Measurements from ENCODE around the gene WNT3.
"Not testable (repeated sequence)": the region's sequence is repeated elsewhere in the genome, so short reads cannot be mapped to it uniquely, and the experiment has no call there.

Gene WNT3

DNA sequence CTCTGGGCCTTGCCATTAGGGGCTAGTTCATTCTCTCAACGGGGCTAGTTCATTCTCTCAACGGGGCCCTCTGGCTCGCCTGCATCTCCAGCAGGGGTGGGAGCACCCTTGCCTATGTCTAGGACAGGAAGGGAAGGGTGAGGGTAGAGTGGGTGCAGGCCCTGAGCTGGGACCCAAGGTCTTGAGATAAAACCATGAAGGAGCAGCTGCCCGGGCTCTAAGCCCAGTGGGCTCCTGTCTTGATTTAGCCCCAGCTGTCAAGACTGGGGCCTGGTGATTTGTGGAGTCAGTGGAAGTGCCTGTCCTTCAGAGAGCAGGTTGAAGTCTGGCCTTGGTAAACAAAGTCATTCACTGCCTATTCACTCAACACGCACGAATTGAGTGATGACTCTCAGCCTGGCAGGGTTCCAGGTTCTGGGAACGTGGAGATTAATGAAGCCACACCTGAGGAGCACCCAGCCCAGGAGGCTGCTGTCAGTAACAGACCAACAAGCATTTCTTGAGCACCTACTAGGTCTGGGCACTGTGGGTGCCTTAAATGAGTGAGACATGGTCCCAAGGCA lies 35.4 kb downstream of the WNT3 start:
- DNase-seq (ENCODE audit: low read depth, low spot score): no peak

DNA sequence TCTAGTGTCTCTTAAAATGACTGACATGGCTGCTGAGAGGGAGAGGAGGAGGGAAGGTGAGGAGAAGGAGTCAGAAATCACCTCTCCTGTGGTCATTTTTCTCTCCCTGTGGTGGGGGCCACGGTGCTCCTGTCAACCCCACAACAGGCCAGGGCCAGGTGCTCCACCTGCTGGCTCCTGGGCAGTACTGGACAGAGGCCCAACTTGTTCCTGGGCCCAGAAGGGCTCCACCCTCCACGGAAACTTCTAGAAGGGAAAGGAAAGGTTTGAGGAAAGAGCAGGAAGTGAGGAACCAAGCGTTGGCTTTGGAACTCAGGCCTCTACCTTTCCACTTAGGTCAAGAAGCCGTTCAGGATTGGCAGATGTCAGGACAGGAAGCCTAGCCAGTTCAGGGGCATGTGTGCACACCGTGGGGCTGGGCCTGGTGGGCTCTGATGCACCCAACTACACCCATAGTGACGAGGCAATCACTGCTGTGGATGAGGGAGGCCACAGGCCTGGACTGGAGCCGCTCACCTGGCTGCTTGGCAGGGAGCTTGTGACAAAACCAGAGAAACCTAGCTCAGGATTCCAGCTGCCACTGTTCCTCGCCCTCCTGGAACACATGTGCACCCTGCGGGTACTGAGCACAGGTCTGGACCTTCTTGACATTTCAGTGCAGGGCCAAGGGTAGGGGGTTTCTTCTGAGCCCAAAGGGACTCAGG lies 36.1 kb downstream of the WNT3 start:
- no peak for DNase-seq (ENCODE audit: low read depth, low spot score)

DNA sequence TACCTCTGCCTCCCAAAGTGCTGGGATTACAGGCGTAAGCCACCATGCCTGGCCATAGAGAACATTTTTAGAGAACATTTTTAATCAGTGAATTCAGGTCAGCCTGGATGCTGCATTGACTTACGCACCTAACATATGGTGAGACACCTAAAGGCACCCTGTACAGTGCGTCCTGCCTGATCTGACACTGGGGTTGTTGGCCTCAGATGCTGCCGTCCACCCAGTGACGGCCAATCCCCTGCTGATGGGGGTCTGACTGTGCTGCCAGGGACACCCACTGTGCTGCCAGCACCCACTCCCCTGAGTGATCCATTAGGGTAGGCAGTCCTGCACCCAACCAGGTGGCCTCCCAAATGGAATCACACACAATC lies 38.5 kb downstream of the WNT3 start:
- DNase-seq (ENCODE audit: low read depth, low spot score): no peak

DNA sequence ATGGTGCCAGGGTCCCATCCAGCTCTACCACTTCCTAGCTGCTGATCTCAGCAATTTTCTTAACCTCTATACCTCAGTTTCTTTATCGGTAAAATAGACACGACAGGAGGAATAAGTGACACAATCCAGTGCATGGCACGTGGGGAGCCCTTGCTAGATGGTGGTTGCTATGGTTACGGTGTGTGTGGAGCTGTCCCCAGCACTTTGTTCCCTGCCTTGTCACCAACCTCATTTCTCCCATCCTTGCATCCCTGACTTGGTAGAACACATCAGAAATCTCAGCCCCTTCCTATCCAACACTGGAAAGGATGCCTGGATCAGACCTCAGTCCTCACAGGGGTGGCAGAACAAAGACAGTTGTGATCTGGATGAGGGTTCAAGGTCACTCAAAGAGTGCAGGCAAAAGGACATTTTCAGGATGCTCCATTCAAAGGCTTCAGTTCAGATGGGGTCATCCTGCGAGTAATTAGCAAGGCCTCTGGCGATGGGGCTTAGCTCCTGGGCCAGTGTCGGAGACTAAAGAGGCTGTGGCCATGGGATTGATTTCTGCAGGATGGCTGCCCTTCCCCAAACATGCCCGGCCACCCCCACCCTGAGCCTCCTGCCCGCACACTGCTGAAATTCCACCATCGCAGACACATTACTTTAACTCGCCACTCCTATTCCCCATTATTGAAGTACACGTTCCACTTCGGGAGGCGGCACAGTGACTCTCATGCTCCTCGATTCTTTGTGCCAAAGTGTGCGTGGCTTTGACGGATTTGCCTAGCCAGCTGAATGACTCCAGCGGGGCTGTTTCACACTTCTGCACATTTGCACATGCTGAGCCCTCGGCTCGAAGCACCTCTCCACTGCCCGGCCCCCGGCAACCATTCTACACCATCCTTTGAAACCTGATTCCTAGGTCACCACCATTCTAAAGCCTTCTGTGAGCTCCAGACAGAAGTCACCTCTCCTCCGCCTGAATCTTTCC lies 40.3 kb downstream of the WNT3 start:
- no peak for DNase-seq (ENCODE audit: low read depth, low spot score)

DNA sequence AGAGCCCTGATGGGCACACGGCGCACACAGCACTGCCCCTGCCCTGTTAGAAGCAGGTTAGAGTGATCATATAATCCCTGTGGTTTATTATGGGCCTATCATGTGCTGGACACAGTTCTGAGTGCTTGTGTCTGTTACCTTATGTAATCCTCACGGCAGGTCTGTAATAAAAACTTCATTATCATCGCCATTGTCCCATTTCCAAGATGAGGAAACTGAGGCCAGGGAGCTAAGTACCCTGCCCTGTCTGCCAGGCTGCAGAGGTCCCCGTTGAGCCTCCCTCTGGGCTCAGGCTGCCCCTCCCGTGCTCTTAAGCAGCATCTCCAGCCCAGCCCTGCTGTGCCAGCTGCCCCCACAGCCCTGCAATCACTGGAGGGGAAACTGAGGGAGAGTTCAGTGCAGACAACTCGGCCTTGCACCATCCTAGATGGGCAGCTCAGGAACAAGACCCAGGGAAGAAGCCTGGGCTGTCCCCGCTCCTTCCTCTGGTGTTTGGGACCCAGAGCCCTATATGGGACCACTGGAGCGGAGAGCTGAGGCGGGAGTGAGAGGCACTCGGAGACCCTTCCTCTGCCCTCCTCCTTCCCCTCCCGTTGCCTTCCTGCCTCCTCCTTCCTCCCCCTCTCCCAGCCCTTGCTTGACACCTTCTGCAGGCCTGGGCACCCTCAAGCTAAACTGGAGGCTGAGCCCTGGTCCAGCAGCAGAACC lies 42.0 kb downstream of the WNT3 start:
- no peak for DNase-seq (ENCODE audit: low read depth, low spot score)

DNA sequence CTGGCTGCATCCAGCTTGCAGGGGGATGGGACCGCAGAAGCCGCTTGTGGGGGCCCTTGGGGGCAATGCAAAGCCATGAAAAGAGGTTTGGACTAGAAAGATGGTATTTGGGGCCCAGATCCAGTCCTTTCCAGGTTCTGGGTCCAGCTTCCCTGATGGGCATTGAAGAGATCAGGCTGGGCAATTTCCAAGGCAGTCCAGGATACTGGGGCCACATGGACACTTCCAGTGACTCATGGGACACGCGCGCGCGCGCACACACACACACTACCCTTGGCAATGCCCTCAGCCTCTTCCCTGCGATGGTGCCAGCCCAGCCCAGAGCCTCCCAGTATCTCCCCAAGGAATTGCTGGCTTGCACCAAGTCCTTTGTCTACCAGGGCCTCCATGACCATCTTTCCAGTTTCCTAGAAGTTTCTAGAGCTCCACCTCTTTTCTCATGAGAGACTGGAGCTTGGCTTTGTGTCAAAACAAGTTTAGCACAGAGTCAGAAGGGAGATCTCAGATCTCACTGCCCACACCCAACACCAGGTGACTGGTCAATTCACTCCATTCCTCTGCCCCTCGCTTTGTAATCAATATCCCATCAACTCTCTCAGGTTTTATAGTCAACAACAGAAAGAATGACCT lies 44.3 kb downstream of the WNT3 start:
- DNase-seq (ENCODE audit: low read depth, low spot score): no peak

DNA sequence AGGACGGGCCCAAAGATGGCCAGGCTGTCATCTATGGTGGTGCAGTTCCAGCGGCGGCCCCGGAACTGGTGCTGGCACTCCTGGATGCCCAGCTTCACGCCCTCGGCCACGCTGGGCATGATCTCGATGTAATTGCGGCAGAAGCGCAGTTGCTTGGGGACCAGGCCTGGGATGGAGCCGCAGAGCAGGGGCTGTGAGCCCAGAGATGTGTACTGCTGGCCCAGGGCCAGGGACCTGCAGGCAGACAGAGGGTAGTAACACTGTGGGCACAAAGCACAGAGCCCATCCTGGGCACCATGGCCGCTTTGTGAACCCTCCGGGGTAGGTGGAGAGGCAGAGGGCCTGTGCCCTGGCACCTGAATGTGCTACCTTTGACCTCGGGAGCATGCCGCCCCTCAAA lies 44.8 kb downstream of the WNT3 start:
- DNase-seq (ENCODE audit: low read depth, low spot score): no peak

DNA sequence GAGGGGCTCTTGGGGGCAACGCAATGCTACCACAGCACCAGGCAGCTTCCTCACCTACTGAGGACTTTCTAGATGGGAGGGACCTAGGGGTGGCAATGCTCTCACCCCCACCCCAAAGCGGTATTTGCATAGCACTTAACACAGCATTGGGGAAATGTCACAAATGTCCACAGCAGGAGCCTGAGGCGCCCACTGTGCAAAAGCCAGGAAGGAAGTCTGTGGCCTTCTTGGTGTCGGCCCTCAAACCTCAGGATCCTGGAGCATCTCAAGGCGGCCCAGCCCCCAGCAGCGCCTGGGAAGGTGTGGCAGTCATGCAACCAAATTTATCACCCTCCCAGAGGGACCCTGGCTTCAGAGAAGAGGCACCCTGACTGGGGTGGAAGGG lies 45.3 kb downstream of the WNT3 start:
- no peak for DNase-seq (ENCODE audit: low read depth, low spot score)

DNA sequence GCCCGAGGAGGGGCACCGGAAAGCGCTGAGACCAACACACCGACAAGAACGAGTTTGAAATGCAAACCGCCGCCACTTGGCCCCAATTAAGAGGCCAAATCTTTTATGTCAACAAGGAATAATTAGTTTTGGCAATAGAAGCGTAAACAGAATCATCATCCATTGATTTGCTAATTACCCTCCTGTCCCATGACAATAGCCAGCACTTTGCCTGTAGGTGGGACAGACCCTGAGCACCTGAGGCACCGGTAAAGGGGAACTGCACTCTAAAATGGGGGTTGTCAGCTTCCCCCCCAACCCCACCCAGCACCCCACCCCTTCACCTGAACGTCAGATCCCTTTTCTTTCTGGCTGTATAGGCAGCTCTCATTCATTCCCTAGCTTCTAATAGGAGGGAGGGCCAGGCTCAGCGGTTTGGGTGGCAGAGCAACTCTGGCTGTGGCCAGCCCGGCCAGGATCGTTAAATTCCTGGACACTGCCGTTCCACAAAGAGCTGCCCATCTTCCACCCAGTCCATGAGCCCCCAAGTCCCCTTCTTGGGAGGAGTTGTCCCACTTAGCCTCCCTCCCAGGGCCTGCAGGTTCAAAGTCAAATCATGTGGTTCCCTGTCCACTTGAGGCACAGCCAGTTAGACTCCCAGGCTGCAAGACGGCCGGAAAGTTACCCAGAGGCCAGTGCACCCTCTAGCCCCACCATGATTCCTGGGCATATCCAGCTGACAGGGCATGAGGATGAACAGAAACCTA lies 45.8 kb downstream of the WNT3 start:
- DNase-seq (ENCODE audit: low read depth, low spot score): peak; percentile 94

DNA sequence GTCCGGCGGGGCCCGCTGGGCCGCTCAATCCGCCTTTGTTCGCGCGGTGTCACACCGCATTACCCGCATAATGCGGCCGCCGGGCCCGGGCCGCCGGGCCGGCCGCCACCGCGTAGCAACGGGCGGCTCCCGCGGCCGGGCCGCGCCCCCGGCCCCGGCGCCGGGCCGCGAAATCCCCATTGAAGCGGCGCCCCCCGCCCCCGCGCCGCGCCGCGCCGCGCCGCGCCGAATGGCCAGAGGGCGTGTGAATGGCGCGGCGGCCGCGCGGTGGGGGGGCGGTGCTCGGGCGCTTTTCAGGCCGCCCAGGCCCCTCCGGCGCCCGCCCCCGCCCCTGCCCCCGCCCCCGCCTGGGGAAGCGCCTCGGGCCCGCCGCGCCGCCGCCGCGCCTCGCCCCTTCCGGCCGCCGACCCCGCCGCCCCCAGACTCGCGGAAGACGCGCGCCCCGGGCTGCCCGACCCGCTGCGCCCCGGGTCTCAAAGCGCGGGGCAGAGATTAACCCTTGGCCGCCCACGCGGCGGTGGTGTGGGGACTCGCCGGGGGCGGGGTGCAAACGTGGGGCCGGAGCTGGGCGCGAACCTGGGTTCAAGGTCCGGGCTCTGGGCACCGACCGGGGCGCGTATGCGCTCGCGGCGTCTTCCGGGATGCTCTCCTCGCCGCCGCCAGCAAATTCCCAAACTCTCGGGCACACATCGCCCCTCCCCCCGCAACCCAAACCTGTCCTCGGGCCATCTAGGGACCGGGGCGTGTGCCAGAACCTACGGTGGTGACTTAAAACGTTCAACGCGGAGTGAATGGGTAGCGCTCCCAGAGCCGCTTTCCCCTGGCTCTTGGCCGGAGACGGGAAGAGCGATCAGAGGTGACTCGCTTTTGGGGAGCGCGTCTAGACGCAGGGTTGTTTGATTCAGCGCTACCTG lies 46.7 kb downstream of the WNT3 start:
- no peak for DNase-seq (ENCODE audit: low read depth, low spot score)

DNA sequence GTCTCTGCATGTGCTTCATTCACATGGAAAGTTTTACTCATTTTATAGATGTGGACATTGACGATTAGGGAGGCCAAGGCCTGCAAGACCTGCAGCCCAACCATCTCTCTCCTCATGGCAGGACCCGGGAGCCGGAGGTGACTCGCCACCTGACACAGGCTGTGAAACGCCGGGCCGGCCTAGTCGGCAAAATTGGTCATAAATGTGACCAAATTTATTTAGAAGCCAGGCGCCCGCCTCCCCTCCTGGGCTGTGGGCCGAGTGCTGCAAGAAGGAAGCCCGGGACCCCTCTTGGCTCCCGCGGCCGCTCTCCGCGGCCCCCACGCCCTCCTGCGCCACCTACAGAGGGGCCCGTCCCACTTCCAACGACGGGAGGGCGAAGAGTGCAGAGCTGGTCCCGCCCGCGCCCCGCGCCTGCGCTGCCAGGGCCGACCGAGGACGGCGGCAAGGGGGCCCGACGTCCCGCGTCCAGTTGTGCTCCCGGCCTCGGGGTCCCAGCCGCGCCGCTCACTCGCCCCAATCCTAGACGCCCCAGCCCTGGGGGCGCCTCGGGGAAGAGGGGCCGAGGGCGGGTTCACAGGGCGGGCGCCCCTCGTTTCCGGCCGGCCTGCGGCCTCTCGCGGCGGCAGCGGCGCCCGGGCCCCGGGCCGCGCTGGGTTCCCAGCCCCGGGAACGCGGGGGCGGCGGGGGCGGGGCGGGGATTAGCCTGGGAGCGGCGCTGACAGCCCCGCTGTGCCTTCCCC lies 47.5 kb downstream of the WNT3 start:
- DNase-seq (ENCODE audit: low read depth, low spot score): no peak

DNA sequence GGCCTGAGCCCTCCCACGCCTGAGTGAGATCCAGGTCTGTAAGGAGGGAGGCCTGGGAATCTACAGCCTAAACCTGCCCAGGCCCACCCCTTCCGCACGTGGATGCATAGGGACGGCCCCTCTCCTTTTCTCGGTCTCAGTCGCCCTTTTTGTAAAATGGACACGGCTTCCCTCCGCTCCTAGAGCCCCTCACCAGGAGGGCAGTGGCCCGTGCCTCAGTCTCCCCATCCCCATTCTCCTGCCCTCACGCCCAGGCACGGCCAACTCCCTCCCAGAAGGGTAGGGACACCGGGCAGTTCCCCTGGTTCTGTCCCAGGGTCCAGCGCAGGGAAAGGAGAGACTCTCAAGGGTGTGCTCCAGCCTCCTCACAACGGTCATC lies 48.1 kb downstream of the WNT3 start:
- no peak for DNase-seq (ENCODE audit: low read depth, low spot score)

DNA sequence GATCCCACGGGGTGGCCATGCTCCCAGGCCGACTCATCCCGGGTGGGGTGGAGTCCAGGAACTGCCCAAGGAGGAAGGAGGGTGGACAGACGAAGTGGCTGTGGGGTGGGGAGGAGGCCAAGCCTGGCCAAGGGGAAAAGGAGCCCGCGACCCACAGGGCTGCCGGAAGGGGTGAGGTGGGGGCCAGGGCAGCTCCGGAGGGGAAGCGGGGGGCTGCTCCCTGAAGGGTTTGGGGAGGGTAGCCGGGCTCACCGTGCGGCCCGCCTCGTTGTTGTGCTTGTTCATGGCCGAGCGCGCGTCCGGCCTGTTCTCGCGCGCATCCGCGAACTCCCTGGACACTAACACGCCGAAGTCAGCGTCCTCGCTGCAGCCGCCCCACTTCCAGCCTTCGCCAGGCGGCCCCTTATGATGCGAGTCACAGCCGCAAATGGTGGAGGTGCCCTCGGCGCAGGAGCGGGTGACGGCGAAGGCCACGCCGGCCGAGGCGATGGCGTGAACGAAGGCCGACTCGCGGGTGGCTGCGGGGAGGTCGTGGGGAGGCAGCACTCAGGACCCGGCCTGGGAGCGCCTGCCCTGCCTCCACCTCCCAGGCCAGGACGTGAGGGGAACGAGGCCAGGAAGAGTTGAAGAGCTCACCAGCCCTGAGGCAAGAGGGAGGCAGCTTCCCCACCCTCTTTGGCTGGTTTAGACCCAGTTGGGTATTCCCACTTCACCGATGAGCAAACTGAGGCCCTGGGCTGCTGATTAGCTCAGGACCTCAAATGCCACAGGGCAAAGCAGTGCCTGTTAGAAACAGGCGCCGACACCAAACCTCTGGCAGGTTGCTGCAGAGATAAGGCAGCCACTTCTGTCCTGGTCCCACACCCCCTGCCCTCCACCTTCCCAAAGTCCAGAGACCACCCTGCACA lies 48.7 kb downstream of the WNT3 start:
- no peak for DNase-seq (ENCODE audit: low read depth, low spot score)

DNA sequence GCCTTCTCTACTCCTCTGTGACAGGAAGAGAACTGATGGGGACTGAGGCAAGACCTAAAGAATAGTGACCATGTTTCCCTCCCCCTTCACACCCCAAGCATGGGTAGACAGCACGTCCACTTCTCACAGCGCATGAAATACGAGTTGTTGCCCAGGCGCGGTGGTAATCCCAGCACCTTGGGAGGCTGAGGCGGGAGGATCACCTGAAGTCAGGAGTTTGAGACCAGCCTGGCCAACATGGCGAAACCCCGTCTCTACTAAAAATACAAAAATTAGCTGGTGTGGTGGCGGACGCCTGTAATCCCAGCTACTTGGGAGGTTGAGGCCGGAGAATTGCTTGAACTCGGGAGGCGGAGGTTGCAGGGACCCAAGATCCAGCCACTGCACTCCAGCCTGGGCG lies 49.6 kb downstream of the WNT3 start:
- not testable (repeated sequence) for DNase-seq (ENCODE audit: low read depth, low spot score)

DNA sequence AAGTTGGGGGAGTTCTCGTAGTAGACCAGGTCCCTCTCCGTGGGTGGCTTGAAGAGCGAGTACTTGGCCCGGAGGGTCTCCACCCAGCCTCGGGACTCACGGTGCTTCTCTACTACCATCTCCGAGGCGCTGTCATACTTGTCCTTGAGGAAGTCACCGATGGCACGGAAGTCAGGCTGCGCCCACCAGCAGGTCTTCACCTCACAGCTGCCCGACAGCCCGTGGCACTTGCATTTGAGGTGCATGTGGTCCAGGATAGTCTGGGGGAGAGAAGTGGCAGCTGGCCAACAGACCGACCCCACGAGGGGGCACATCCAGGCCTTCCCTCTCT lies 50.0 kb downstream of the WNT3 start:
- no peak for DNase-seq (ENCODE audit: low read depth, low spot score)

DNA sequence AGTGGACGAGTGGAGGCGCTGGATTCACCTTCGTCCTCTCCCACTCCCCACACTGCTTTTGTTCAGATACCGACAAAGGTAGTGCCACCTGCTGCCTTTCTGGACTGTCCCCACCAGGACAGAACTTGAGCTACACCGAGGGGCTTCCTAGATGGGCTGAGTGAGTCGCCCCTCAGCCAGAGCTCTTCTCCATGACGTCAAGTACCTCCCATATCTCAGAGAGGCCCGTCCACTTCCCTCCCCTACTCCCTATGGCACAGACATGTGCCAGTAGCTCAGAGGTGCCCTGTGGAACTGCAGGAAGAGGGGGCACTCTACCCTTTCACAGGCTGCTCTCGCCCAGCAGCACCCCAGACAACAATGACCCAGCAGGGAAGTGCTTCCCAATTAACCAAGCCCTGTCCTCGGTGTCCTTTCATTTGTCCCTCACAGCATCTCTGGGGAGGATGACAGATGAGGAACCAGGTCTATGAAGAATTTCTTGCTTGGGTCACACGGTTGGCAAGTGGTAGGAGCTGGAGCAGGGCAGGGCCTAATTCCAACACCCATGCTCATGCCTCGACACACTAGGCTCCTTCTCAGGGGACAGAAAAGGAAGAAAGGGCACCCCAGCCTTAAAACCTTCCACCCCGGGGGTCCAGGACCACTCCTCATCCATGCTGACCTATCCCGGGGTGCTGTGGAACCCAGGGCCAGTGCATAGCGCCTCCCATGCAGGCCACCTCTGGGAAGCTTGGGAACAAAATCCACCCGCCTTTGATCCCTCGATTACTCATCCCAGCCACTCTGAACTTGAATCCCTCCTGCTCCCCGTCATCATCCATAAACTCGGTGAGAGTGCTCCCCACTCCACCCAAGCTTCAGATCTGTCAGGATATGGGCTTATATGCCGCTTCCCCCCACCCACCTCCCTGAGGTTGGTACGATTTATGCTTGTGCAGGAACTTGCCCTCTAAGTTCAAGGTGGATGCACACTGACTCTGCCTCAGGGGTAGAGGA lies 51.7 kb downstream of the WNT3 start:
- no peak for DNase-seq (ENCODE audit: low read depth, low spot score)

DNA sequence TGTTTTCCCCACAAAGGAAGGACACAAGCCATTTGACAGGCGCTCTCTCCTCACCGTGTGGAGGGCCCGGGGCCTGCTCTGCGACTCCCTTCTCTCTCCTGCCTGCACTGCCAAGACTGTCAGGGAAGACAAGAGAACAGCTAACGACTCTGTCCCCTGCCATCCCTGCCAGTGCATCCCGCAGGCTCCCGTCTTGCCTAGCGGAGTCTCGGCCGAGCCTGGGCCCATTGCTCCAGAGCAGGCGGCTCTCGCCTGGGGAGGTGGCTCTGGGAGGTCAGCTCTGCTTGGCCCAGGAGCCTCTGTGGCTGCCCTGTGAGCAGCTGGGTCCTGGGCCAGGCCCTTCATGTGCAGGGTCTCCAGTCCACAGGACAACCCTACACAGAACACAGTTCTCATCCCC lies 53.0 kb downstream of the WNT3 start:
- no peak for DNase-seq (ENCODE audit: low read depth, low spot score)
